HG03469 (cell line): ENCODE measurements around the gene CCL23.
"Not testable (repeated sequence)": the region's sequence is repeated elsewhere in the genome, so short reads cannot be mapped to it uniquely, and the experiment has no call there.

ENCODE experiments used
- ATAC-seq: cut with Tn5 transposase; IDR thresholded peaks from one replicate; pipeline ENCODE4 v1.9.1; 2021; ENCODE audit warnings: mild to moderate bottlenecking, moderate library complexity, moderate number of reproducible peaks; ENCODE audit not compliant: unreplicated experiment

Gene CCL23, protein sequence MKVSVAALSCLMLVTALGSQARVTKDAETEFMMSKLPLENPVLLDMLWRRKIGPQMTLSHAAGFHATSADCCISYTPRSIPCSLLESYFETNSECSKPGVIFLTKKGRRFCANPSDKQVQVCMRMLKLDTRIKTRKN

DNA sequence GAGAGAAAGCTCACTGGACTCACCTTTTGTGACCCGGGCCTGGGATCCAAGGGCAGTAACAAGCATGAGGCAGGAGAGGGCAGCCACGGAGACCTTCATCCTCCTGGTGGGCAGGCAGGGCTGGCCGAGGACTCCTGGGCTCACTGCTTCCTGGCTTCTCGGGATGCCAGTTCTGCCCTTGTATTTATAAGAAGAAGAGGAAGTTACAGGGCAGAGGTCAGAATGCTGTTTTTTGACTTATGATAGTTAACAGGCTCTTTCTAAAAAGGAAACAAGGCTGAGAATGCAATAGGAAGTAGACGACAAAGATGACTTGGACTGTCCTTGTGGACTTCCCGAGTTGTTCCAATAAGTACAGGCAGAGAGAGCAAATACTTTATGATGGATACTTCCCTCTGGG, at the start of gene CCL23:
TSS of gene CCL23 (minus strand) at position 174 of the 400 bp plus-strand sequence. CDS start at position 99, 75 bp downstream.
- ATAC-seq = no peak

DNA sequence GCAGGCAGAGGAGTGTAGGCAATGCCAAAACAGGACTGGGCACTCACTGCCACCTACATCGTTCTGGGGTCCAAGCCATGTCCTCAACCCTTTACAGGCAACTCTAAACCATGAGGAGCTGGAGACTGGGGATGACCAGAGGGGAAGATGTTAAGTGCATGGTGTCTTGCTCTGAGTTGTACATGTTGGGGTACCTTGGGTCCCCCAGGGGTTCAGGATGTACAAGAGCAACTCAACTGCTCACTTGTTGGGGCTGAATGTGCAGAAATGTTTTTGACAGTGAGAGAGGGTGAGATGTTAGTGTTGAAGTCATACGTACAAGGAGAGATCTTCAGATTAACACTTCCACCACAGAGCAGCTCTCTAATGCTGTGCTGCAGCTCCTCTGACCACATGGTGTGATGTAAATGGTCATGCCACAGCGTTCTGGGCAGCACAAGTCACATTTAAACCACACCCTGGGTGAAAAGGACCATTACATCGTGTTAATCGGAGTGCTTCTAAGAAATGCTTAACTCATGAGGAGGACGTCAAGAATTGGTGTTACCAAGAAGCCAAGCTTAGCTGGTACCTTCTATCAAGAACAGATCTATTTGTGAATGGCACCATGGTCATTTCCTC, 48.7 kb upstream of the CCL23 start:
- no peak for ATAC-seq

DNA sequence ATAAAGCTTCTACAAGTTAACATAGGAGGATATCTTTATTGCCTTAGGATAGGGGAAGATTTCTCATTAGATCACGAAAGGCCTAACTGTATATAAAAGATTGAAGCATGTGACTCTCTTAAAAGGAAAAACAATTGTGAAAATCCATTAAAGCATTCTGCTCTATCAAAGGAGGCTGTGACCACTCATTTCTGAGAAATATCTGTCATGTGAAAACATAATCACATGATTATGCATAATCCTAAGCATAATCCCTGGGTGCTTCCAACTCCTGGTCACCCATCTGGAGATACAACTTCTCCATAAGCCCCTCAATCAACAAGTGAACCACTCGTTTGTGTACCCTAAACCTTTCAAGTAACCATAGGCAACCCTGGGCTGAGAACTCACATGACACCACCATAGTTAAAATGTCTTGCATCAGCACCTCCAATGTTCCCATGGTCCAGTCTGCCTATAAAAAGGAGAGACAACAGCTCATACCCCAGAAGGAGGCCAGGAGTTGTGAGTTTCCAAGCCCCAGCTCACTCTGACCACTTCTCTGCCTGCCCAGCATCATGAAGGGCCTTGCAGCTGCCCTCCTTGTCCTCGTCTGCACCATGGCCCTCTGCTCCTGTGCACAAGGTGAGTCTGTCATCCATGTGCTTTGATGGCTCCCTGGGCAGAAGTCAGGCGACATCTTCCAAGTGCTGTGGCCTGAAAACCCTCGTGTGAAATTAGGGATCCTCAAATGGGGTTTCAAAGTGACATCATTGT, 46.2 kb upstream of the CCL23 start, which contains the start of gene CCL18:
TSS of gene CCL18 (plus strand) at position 487 of the 756 bp plus-strand sequence. CDS start at position 558, 71 bp downstream.
- no peak for ATAC-seq

DNA sequence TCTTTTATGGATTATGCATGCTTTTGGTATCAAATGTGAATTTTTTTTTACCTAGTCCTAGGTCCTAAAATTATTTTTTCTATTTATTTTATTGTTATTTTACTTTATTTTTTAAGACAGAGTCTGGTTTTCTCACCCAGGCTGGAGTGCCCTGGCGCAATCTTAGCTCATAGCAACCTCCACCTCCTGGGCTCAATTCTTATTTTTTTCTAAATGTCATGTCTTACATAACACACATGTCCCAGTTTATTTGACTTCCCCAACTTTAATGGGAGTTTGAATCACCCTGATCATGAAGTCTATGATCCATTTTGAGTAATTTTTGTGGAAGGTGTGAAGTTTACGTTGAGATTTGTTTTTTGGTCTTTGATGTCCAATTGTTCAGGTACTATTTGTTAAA, 43.0 kb upstream of the CCL23 start:
- ATAC-seq = no peak

DNA sequence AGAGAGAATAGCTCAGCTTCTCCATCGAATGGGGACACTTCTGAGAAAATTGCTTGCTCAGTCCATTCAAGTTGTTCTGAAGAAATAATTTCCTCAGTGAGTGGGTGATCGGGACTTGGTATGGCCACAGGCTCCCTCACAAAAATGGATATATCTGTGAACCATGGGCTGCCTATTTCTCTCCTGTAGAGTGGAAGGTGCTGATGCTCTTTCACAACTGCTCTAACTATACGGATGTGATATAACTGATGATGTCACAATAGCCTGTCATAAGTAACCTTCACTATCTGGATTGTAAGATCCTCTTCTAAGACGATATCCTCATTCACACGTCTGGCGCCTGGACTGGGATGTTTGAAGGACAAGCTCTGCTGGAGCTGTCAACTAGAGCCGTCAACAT, 41.6 kb upstream of the CCL23 start:
- no peak for ATAC-seq

DNA sequence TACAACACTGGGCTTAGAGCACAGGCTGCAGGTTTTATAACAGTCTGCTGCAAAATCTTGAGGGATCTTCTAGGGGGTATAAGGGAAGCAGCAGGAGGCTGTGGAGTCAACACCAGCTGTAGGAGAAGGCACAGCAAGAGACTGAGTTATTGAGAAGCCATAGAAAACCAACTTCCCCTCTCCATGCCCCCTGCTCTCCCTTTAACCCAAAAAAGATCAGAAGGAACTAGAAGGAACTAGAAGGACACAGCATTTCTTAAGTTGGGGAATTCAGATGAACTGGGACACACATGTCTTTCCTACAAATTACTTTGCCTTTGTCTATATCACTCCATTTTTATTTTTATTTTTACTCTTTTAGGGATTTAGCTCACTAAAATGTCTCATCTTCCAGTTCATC, 40.1 kb upstream of the CCL23 start:
- ATAC-seq = no peak

DNA sequence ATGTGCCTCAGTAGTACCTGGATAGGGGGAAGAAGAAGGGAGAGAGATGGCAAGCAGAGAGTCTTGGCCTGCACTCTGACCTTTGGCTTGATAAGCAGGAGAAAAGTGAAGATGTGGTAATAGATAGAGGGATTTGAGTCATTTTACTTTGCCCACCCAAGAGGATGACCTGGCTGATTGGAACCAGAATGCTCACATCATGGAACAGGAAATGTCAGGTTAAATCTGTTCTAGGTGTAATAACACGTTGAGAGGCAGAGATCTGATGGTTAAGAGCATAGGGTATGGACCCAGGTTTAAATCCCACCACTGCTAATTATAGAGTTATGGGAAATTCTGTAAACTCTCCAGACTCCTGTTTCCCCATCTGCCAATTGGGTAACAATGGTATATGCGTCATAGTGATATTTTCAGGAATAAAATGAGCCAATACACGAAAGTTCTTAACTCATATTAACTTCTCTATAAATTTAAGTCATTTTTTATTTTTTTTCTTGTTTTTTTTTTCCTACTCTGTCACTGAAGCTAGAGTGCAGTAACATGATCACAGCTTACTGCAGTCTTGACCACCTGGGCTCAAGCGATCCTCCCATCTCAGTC, 38.2 kb upstream of the CCL23 start:
- no peak for ATAC-seq

DNA sequence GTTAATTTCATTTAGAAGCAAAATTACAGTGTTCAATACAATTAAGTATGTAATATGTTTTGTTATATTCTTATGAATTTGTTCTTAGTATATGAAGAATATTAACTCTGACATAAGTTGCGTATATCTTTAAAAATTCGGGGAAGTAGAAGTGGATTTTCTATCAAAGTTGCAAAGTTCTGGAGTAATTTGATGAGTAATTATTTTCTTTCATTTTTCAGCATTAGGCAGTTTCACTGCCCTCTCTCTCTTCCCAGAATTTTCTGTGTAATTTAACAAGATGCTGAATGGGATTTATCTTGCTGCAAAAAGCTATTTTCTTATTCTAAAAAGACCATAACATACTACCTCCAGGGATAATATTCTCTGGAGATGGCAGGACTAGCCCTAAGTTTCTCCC, 37.4 kb upstream of the CCL23 start:
- ATAC-seq = no peak

DNA sequence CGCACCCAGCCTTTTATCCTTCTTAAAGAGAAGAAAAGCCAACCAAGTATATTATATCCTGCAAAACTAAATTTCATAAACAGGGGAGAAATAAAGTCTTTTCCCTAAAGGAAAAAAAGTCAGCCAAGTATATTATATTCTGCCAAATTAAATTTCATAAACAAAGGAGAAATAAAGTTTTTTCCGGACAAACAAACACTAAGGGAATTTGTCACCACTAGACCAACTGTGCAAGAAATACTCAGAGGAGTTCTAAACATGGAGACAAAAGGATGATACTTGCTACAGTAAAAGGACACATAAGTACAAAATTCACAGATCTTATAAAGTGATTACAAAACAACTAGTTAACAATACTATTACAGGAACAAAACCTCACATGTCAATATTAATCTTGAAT, 31.9 kb upstream of the CCL23 start:
- ATAC-seq = no peak

DNA sequence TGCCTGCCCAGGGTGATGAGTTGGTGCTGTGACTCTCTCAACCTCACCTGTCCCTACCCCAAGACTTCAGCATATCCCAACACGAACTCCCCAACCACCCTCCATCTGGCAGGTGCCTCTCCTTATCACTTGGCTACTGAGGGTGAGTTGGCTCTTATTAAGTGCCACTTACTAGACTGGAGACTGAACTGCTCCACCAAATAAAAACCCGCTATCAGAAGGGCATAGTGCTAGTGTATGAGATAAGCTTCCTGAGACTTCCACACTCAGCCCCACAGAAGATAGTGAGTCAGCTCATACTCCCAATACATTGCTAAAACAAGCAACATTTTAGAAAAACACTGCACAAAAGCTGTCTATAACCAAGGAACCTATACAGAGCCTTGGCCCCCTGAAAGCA, 30.3 kb upstream of the CCL23 start:
- no peak for ATAC-seq

DNA sequence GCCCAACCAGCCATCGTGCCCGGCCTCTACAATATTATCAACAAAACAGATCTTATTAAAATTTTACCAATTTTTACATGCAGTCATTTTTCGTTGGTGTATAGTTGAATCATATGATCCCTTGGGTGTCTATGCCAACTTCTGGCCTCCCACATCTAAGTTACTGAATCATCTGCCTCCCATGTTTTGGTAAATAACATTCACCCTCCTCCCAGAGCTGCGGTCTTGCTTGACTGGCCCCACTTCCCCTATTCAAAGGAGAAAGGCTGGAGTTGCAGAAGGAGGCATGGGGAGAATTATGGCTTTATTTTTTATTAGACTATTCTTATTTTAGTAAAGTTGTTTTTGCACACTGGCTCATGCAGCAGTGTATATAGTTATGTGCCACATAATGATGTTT, 18.5 kb upstream of the CCL23 start:
- no peak for ATAC-seq

DNA sequence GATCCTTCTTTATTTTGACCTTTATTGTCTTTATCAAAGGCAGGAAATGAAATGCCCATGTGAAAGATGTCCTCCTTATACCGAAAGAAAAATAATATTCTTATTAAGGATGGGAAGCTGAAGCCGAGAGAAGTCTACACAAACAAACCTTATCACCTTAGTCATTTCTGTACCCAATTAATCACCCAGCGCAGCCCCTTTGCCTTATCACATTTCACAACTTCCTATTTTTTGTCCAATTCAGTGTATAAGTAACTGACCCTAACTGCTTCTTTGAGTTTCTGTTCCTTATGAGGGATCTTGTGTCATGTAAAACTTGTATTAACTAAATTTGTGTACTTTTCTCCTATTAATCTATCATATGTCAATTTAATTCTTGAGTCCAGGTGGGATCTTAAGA, 16.4 kb upstream of the CCL23 start:
- ATAC-seq = no peak

DNA sequence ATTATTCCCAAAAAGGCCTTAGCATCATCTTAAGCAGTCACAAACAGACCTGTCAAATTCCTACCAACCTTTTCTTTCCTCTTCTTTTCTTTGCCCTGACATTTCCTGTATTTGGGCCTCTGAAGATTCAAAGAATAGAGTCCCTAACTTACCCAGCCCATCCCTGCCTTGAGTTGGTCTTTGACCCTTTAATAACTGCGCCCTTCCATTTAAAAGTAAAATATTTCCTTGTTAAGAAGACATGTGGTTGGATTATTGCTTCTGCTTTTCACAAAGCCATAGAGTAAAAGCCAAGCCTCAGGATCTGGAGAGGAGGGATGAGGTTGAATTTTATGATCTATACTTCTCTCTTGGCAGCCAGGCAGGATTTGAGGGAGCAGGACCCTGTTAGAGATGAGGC, 13.2 kb upstream of the CCL23 start:
- no peak for ATAC-seq

DNA sequence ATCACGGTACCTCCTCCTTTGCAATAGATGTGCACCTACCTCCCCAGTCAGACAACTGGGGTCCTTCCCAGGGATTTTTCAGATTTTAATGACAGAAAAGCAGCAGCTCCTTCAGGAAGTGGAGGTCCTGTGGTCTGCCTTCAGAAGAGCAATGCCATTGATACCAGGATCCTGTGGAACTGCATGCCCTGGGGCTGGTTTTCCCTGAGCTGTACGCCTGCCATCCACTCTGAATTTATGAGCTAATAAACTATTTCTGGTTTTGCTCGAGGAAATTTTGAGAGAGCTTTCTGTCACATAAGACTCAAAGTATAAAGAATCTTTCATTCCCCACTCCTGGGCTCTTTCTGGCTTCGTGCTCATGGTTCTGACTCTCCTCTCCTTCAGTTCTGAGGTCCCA, 10.0 kb upstream of the CCL23 start:
- ATAC-seq = no peak

DNA sequence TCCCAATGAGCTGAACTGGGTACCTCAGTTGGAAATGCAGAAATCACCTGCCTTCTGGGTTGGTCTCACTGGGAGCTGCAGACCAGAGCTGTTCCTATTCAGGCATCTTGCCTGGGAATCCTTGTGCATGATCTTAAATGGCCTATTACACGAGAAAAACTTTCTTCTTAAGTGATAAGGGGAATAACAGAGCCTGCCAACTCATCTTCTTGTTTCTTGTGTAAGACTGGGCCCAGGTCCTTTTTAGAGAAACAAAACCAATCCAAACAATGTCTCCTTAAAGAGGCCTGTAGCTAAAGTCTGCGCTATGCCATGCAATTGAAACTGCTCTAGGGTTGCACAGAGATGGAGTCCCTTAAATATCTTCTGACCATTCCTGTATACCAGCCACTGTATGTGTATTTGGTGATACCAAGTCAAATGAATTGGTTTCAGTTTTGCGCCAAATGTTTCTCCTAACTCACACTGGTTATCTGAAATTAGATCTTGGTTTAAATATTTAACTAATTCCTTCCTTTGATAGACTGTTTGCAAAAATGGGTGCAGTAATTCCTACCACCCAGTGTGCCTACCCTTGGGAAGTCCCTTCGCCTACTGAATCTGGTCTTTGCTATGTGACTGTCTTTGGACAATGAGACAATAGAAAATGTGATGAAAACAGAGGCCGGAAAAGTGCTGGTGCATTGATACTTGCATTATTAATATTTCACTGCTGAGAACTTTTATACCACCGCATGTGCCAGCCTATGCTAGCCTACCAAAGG, 6.5 kb upstream of the CCL23 start:
- no peak for ATAC-seq

DNA sequence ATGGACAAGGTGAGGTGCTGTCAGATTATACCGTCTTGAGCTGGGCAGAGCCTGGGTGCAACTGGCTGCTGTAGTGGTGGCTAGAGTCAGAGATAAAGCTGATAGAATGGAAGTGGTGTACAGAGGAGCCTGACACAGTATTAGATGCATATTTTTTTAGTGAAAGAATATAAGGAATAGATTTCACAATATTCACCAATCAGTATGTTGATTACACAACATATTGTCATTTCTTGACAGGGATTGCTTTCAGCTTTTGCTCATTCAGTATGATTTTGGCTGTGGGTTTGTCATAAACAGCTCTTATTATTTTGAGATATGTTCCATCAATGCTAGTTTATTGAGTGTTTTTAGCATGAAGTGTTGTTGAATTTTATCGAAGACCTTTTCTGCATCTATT, 1.7 kb upstream of the CCL23 start:
- ATAC-seq = no peak

DNA sequence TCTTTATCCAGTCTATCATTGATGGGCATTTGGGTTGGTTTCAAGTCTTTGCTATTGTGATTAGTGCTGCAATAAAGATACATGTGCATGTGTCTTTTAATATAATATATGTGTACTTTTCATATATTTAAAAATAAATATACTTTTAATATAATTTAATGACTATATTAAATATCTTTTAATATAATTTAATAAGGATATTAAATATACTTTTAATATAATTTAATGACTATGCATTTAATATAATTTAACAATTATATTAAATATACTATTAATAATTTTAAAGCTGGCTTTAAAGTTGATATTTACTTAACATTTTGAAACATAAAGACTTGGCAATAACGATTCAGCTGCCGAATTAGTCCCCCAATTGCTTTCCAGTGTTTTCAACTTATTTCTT, 1.2 kb downstream of the CCL23 start:
- no peak for ATAC-seq

DNA sequence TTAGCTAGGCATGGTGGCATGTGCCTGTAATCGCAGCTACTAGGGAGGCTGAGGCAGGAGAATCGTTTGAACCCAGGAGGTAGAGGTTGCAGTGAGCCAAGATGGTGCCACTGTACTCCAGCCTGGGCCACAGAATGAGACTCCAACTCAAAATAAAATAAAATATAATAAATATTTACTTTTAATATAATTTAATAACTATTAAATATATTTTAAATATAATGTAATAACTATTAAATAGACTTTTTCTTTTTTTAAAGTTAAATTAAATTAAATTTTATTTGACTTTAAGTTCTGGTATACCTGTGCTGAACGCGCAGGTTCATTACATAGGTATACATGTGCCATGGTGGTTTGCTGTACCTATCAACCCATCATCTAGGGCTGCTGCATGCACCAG, 1.9 kb downstream of the CCL23 start:
- not testable (repeated sequence) for ATAC-seq

DNA sequence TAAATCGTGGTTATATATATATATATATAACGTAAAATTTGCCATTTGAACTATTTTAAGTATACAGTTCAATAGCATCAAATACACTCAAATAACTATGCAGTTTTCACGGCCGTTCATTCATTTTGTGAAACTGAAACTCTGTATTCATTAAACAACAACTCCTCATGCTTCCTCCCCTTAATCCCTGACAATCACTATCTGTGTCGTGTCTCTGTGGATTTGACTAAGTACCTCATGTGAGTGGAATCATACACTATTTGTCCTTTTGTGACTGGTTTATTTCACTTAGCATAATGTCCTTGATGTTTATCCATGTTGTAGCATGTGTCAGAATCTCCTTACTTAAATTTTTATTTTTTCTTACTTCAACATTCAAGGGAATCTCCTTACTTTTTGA, 2.8 kb downstream of the CCL23 start:
- no peak for ATAC-seq

DNA sequence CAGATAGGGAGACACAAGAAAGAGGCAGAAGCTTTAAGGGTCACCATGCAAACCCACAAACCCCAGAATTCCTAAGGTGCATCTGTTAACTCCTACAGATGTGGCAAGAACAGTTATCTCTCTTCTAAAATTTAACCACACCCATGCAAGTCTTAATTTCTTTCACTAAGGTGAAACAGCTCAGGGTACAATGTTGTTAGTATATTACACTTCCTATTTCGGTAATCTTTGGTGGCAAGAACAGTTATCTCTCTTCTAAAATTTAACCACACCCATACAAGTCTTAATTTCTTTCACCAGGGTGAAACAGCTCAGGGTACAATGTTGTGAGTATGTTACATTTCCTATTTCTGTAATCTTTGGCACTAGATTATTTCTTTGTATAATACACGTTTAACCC, 6.6 kb downstream of the CCL23 start:
- no peak for ATAC-seq

DNA sequence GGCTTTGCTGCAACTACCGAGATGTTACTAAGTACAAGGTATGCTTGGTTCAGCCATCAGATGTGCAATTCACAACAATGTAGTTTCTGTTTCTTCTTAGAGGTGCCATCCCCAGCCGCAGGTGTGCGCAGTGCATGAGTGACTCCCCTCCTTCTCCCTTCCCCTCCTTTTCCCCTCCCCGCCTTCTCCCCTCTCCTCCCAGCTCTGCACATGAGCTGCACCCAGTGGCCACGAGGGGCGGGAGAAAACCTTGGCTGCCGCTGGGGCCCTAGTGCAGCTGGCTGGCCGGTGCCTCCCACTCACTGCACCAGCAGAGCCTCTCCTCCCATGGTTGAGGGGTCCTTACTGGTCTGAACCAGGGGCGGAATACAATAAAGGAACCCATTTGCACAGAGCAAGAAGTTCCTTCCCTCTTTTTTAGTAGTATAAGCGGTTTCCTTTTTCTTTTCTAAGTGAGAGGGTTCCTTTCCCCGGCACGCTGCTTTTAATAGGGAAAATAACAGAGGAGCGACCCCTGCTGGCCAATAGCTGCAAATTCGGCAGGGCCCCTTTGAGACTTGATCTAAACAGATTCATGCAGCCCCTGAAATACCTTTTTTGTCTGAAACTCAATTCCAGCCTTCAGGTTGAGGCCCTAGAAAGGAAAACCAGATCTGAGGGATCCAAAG, 8.6 kb downstream of the CCL23 start:
- ATAC-seq = no peak
